ENCODE results near the gene VIT.

The VIT gene

DNA sequence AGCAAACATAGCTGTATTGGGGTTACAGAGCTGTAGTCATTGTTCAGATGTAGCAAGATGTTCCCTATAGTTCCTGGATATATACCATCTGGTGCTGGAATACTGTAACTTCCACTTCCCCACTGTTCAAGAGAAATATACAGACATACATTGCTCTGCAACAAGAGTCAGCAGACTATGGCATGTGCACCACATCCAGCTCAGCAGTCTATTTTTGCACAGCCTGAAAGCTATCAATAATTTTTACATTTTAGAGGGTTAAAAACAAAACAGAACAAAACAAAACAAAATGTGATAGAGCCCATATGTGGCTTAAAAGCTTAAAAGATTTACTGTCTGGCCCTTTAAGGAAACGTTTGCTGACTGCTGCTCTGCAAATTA lies 31.8 kb upstream of the VIT start:
- H3K4me3 ChIP-seq (ENCODE audit: control insufficient read depth, low read depth, low read length) = no peak overlapping the region
- no peak for TF ChIP-seq CTCF (IDR thresholded peaks at IDR 0.05; ENCODE audit: control insufficient read depth, insufficient read depth, low read depth, low read length, missing control alignments)
- DNase-seq (ENCODE audit: low read depth) = no peak

- TF ChIP-seq CTCF (IDR thresholded peaks at IDR 0.05; ENCODE audit: control insufficient read depth, insufficient read depth, low read depth, low read length, missing control alignments) = no peak
- H3K4me3 ChIP-seq (ENCODE audit: control insufficient read depth, low read depth, low read length) = no peak overlapping the region
- no peak for DNase-seq (ENCODE audit: low read depth)
Observed at GRCh38 chr2:36667931-36668330, 28.6 kb upstream of the VIT start.

GRCh38 chr2:36670881-36671595 lies 25.5 kb upstream of the VIT start:
- H3K4me3 ChIP-seq (ENCODE audit: control insufficient read depth, low read depth, low read length) = no peak overlapping the region
- DNase-seq (ENCODE audit: low read depth) = peak; percentile 16
- TF ChIP-seq CTCF (IDR thresholded peaks at IDR 0.05; ENCODE audit: control insufficient read depth, insufficient read depth, low read depth, low read length, missing control alignments) = no peak

DNA sequence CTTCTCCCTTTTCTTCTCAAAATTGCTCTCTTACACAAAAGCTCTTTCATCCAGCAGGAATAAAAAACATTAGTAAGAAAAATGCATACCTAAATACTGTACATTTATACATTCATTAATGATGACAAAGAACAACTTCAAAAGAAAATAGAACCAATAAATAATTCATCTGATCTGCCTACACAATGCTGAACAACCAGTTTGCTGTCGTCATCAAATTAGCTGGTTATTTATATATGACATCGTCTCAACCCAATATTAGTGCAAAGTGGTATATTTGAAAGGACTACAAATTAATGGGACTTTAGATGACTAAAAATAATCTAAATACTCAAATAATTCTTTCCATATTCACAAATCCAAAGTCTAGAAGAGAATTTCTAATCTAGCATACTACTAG lies 24.8 kb upstream of the VIT start:
- no peak for TF ChIP-seq CTCF (IDR thresholded peaks at IDR 0.05; ENCODE audit: control insufficient read depth, insufficient read depth, low read depth, low read length, missing control alignments)
- H3K4me3 ChIP-seq (ENCODE audit: control insufficient read depth, low read depth, low read length) = no peak overlapping the region
- DNase-seq (ENCODE audit: low read depth) = no peak

DNA sequence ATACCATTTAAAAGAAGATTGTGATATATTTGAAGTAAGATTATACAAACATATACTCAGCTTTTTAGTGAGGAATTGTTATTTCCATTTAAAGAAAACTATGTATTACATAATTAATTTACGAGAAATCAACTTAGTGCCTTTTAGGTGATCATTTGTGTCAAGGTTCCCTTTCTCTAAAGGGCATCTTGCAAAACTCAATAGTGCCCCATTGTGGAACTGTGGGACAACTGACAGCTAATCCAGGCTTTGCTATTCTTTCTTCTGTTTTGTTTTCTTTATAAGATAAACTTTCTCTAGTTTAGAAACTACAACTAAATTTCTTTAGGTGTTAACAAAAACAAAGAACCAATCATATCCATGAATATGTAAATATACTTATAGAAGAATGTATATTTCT lies 24.3 kb upstream of the VIT start:
- DNase-seq (ENCODE audit: low read depth) = no peak

DNA sequence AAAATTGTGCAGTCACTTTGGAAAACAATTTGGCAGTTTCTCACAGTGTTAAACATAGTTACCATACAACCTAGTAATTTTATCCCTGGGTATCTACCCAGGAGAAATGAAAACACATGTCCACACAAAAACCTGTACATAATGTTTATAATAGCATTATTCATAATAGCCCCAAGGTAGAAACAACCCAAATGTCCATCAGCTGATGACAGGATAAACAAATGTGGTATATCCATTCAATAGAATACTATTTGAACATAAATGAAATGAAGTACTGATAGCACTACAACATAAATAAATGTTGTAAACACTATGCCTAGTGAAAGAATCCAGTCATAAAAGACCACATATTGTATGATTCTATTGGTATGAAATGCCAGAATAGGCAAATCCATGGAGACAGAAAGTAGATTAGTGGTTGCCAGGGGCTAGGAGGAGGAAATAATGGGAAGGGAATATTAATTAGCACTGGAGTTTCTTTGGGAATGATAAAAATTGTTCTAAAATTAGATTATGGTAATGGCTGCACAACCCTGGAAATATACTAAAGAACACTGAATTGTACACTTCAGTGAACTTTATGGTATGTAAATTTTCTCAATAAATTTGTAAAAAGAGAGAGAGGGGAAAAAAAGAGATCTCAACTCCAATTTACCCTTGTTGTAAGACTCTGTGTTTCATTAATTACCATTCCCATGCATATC lies 20.8 kb upstream of the VIT start:
- DNase-seq (ENCODE audit: low read depth) = no peak
- TF ChIP-seq CTCF (IDR thresholded peaks at IDR 0.05; ENCODE audit: control insufficient read depth, insufficient read depth, low read depth, low read length, missing control alignments) = no peak
- no peak overlapping the region for H3K4me3 ChIP-seq (ENCODE audit: control insufficient read depth, low read depth, low read length)

More for the DNA sequence above, 24.3 kb upstream of the VIT start:
- TF ChIP-seq CTCF (IDR thresholded peaks at IDR 0.05; ENCODE audit: control insufficient read depth, insufficient read depth, low read depth, low read length, missing control alignments) = peak; percentile 71
- H3K4me3 ChIP-seq (ENCODE audit: control insufficient read depth, low read depth, low read length) = no peak overlapping the region

Data from AG09309 (cell line).